ENCODE measurements around the gene MCM10.

GRCh38 chr10:13221572-13221971 is 60.2 kb downstream of the MCM10 start:
- TF ChIP-seq CTCF (IDR thresholded peaks at IDR 0.05; ENCODE audit: low read length) (no peak), EZH2 (optimal IDR thresholded peaks at IDR 0.05; ENCODE audit: low read depth, low read length) (no peak)

Data from MM.1S (cell line).